ENCODE data around the gene SEMA3B.

DNA sequence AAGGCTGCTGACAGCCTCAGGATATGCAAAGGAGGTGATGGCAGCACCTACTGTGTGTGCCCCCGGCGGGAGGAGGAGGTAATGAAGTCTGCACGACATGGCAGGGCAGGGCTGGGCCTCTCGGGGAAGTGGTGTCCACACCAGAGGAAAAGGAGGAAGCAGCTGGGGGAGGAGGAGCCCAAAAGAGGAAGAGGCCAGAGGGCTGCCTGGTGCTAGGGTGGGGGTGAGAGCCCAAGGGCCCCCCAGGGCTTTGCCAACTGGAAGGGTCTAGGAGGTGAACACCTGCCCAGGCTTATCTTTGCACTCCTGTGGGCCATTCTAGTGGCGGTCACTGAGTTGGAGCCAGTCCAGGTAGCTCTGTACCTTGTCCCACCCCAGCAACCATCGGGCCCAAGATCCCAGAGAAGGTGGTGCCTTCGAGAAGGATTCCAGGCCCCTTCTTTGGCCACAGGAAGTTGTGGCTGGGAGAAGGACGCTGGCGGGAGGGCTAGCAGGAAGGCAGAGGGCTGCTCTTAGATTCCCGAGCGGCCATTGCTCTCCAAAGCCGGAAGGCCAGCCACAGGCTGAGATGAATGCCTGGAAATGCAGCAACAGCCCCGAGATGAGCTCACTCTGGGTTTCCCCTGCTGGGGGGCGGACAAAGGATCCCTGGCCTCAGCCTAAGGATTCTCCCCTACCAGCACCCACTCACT is 25.9 kb upstream of the SEMA3B start:
- TF ChIP-seq, protein P1, sequence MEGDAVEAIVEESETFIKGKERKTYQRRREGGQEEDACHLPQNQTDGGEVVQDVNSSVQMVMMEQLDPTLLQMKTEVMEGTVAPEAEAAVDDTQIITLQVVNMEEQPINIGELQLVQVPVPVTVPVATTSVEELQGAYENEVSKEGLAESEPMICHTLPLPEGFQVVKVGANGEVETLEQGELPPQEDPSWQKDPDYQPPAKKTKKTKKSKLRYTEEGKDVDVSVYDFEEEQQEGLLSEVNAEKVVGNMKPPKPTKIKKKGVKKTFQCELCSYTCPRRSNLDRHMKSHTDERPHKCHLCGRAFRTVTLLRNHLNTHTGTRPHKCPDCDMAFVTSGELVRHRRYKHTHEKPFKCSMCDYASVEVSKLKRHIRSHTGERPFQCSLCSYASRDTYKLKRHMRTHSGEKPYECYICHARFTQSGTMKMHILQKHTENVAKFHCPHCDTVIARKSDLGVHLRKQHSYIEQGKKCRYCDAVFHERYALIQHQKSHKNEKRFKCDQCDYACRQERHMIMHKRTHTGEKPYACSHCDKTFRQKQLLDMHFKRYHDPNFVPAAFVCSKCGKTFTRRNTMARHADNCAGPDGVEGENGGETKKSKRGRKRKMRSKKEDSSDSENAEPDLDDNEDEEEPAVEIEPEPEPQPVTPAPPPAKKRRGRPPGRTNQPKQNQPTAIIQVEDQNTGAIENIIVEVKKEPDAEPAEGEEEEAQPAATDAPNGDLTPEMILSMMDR (IDR thresholded peaks at IDR 0.05) = no peak
- TF ChIP-seq ZNF671 (CRISPR knock-in tag; IDR thresholded peaks at IDR 0.05) (no peak), ETV6 (CRISPR knock-in tag; IDR thresholded peaks at IDR 0.05) (no peak), CREB1 (CRISPR knock-in tag; IDR thresholded peaks at IDR 0.05) (no peak), ATF1 (CRISPR knock-in tag; IDR thresholded peaks at IDR 0.05) (no peak), SP1 (CRISPR knock-in tag; conservative IDR thresholded peaks at IDR 0.05) (no peak)
- TF ChIP-seq, protein P2, sequence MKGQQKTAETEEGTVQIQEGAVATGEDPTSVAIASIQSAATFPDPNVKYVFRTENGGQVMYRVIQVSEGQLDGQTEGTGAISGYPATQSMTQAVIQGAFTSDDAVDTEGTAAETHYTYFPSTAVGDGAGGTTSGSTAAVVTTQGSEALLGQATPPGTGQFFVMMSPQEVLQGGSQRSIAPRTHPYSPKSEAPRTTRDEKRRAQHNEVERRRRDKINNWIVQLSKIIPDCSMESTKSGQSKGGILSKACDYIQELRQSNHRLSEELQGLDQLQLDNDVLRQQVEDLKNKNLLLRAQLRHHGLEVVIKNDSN (CRISPR knock-in tag; IDR thresholded peaks at IDR 0.05) = no peak
- TF ChIP-seq, protein P3, sequence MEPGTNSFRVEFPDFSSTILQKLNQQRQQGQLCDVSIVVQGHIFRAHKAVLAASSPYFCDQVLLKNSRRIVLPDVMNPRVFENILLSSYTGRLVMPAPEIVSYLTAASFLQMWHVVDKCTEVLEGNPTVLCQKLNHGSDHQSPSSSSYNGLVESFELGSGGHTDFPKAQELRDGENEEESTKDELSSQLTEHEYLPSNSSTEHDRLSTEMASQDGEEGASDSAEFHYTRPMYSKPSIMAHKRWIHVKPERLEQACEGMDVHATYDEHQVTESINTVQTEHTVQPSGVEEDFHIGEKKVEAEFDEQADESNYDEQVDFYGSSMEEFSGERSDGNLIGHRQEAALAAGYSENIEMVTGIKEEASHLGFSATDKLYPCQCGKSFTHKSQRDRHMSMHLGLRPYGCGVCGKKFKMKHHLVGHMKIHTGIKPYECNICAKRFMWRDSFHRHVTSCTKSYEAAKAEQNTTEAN (CRISPR knock-in tag; IDR thresholded peaks at IDR 0.05) = no peak
- TF ChIP-seq, protein P4, sequence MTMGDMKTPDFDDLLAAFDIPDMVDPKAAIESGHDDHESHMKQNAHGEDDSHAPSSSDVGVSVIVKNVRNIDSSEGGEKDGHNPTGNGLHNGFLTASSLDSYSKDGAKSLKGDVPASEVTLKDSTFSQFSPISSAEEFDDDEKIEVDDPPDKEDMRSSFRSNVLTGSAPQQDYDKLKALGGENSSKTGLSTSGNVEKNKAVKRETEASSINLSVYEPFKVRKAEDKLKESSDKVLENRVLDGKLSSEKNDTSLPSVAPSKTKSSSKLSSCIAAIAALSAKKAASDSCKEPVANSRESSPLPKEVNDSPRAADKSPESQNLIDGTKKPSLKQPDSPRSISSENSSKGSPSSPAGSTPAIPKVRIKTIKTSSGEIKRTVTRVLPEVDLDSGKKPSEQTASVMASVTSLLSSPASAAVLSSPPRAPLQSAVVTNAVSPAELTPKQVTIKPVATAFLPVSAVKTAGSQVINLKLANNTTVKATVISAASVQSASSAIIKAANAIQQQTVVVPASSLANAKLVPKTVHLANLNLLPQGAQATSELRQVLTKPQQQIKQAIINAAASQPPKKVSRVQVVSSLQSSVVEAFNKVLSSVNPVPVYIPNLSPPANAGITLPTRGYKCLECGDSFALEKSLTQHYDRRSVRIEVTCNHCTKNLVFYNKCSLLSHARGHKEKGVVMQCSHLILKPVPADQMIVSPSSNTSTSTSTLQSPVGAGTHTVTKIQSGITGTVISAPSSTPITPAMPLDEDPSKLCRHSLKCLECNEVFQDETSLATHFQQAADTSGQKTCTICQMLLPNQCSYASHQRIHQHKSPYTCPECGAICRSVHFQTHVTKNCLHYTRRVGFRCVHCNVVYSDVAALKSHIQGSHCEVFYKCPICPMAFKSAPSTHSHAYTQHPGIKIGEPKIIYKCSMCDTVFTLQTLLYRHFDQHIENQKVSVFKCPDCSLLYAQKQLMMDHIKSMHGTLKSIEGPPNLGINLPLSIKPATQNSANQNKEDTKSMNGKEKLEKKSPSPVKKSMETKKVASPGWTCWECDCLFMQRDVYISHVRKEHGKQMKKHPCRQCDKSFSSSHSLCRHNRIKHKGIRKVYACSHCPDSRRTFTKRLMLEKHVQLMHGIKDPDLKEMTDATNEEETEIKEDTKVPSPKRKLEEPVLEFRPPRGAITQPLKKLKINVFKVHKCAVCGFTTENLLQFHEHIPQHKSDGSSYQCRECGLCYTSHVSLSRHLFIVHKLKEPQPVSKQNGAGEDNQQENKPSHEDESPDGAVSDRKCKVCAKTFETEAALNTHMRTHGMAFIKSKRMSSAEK (CRISPR knock-in tag; IDR thresholded peaks at IDR 0.05; ENCODE audit: borderline replicate concordance) = no peak
- TF ChIP-seq, protein P5, sequence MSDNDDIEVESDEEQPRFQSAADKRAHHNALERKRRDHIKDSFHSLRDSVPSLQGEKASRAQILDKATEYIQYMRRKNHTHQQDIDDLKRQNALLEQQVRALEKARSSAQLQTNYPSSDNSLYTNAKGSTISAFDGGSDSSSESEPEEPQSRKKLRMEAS (CRISPR knock-in tag; IDR thresholded peaks at IDR 0.05) = no peak
